ENCODE measurements around the gene GRID1.

GRCh38 chr10:86098187-86098881 is 268.3 kb downstream of the GRID1 start:
- no peak for TF ChIP-seq CTCF (conservative IDR thresholded peaks at IDR 0.05; ENCODE audit: low read depth, low read length)
- no peak for TF ChIP-seq EZH2phosphoT487 (IDR thresholded peaks at IDR 0.05; ENCODE audit: borderline replicate concordance, low read length)
- no peak for TF ChIP-seq EZH2 (IDR thresholded peaks at IDR 0.05; ENCODE audit: low read length, unreplicated experiment)

Data from PC-3 (cell line).